Cardiac fibroblast (primary cell): ENCODE measurements around the gene HSPA4.
"Not testable (repeated sequence)": the region's sequence is repeated elsewhere in the genome, so short reads cannot be mapped to it uniquely, and the experiment has no call there.

ENCODE experiments used
- DNase-seq, 2 donors: peaks; one replicate each; pipeline versions ENCODE4 v3.0.0 to v3.0.0-alpha.2; 2010; ENCODE audit warnings: low read depth in 2 of 2
- H3K4me3 ChIP-seq, 2 donors: replicated peaks in 1 of 2; 1 replicate in 1 of 2; 2 replicates in 1 of 2; pipeline ENCODE4 v1.5.1; 2011; ENCODE audit warnings: low read depth in 2 of 2, low read length in 2 of 2, mild to moderate bottlenecking in 2 of 2, moderate library complexity in 1 of 2
- CTCF ChIP-seq: IDR thresholded peaks from one replicate; pipeline ENCODE4 v1.5.1; 2011; ENCODE audit warnings: low read depth, mild to moderate bottlenecking, low read length, inconsistent platforms

Gene HSPA4

GRCh38 chr5:133051542-133052316, at the start of gene HSPA4:
HSPA4 (plus strand) TSS chr5:133052013; CDS start chr5:133052251, 238 bp downstream.
- H3K4me3 ChIP-seq, result peak within 1 kb of the TSS; percentile 98 to 99
- TF ChIP-seq CTCF, result no peak
- DNase-seq, result peak; percentile 99

- no peak overlapping the region for H3K4me3 ChIP-seq
- peak; percentile 14 to 44 for DNase-seq
- no peak for TF ChIP-seq CTCF
These were observed 45.2 kb upstream of the HSPA4 start for GRCh38 chr5:133006653-133007052.

GRCh38 chr5:133008455-133008854, 43.4 kb upstream of the HSPA4 start:
- H3K4me3 ChIP-seq, DNase-seq: not testable (repeated sequence)

GRCh38 chr5:133015466-133015865, 36.3 kb upstream of the HSPA4 start:
- DNase-seq, result no peak
- TF ChIP-seq CTCF, result no peak
- no peak overlapping the region for H3K4me3 ChIP-seq

GRCh38 chr5:133017964-133018363, 33.8 kb upstream of the HSPA4 start:
- H3K4me3 ChIP-seq, result no peak overlapping the region
- TF ChIP-seq CTCF, result no peak
- DNase-seq, result no peak

- DNase-seq, H3K4me3 ChIP-seq: not testable (repeated sequence)
These were observed 32.3 kb upstream of the HSPA4 start for GRCh38 chr5:133019471-133019870.

DNA sequence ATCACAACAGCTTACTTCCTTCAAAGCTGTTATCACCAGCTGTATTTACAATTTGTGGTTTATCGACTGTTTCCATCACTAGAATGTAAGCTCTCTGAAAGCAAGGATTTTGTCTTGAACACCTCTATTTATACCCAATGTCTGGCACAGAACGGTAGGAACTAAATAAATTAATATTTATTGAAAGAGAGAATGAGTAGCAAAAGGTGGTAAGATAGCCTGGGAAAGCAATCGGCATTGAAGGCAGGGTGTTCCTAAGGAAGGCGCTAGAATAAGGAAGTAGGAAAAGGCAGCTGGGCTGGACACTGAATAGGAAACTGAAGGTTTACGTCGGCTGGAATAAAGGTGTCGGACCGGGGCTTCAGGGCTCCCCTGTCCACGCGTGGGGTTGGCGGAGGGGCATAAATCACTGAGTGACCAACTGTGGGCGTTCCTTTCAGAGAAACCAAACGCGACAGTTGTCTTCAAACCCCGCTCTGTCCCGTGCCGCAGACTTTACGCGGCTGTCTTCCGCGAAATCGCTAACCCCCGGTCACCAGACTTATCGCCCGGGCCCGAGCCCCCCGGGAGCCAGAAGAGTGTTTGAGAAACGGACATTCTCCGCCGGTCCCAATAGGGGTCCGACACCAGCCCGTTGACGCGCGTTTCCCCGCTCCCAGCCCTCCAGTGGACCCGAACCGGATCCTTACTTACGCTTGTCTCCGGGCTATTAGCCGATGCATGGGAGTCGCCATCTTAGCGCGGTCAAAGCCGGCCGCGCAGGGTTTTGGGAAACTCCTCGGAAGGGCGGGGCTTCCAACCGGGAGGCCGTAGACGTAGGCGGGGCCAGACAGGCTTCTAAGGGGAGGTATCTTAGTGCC, 25.8 kb upstream of the HSPA4 start, which contains the start of gene ZCCHC10:
TSS of gene ZCCHC10 (minus strand) at position 746 of the 860 bp plus-strand sequence. CDS start at position 734, 12 bp downstream.
- peak; percentile 92 to 95 for DNase-seq
- no peak for TF ChIP-seq CTCF
- peak within 1 kb of the TSS; percentile 92 to 94 for H3K4me3 ChIP-seq
